ENCODE measurements around the gene SIAH3.

The SIAH3 gene

DNA sequence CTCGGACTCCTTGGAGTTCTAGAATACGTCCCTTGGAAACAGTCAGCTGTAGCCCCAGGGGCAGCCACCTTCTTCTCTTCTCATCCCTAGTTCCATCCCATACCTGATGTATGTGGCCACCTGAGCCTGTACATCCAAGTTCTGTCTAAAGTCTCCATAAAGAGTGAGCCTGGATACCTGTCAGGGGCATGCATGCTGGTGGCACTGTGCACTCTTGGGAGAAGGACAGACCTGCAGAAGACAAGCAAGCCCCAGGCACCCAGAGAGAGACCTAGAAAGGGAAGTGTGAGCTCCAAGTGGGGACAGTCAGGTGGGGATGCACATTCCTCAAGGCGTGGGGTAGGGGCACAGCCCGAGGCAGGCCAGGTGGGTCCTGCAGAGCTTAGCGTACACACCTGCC, 21.4 kb downstream of the SIAH3 start:
- Histone ChIP-seq H3K4me1 (no peaks in the 10 kb centered on the region), H3K27me3 (no peaks in the 10 kb centered on the region), H3K36me3 (no peaks in the 10 kb centered on the region), H3K4me3 (ENCODE audit: low read depth, low read length) (no peak overlapping the region), H3K9me3 (no peaks in the 10 kb centered on the region)
- TF ChIP-seq, protein P1, sequence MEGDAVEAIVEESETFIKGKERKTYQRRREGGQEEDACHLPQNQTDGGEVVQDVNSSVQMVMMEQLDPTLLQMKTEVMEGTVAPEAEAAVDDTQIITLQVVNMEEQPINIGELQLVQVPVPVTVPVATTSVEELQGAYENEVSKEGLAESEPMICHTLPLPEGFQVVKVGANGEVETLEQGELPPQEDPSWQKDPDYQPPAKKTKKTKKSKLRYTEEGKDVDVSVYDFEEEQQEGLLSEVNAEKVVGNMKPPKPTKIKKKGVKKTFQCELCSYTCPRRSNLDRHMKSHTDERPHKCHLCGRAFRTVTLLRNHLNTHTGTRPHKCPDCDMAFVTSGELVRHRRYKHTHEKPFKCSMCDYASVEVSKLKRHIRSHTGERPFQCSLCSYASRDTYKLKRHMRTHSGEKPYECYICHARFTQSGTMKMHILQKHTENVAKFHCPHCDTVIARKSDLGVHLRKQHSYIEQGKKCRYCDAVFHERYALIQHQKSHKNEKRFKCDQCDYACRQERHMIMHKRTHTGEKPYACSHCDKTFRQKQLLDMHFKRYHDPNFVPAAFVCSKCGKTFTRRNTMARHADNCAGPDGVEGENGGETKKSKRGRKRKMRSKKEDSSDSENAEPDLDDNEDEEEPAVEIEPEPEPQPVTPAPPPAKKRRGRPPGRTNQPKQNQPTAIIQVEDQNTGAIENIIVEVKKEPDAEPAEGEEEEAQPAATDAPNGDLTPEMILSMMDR (IDR thresholded peaks at IDR 0.05; ENCODE audit: low read depth, low read length) = no peak
- no peak for DNase-seq

GRCh38 chr13:45828256-45828968, 23.1 kb downstream of the SIAH3 start:
- Histone ChIP-seq H3K27me3 (no peaks in the 10 kb centered on the region), H3K9me3 (no peaks in the 10 kb centered on the region), H3K4me1 (no peaks in the 10 kb centered on the region), H3K4me3 (ENCODE audit: low read depth, low read length) (no peak overlapping the region), H3K36me3 (no peaks in the 10 kb centered on the region)
- TF ChIP-seq, protein P1 (IDR thresholded peaks at IDR 0.05; ENCODE audit: low read depth, low read length) = no peak
- no peak for DNase-seq

- Histone ChIP-seq H3K4me1 (no peaks in the 10 kb centered on the region), H3K4me3 (ENCODE audit: low read depth, low read length) (no peak overlapping the region), H3K36me3 (no peaks in the 10 kb centered on the region), H3K27me3 (no peaks in the 10 kb centered on the region), H3K9me3 (no peaks in the 10 kb centered on the region)
- no peak for DNase-seq
- TF ChIP-seq, protein P1 (IDR thresholded peaks at IDR 0.05; ENCODE audit: low read depth, low read length) = no peak
Observed at GRCh38 chr13:45827318-45827717, 24.2 kb downstream of the SIAH3 start.

GRCh38 chr13:45826731-45827130, 24.8 kb downstream of the SIAH3 start:
- DNase-seq = no peak
- Histone ChIP-seq H3K4me3 (ENCODE audit: low read depth, low read length) (no peak overlapping the region), H3K36me3 (no peaks in the 10 kb centered on the region), H3K27me3 (no peaks in the 10 kb centered on the region), H3K4me1 (no peaks in the 10 kb centered on the region), H3K9me3 (no peaks in the 10 kb centered on the region)
- TF ChIP-seq, protein P1 (IDR thresholded peaks at IDR 0.05; ENCODE audit: low read depth, low read length) = no peak

DNA sequence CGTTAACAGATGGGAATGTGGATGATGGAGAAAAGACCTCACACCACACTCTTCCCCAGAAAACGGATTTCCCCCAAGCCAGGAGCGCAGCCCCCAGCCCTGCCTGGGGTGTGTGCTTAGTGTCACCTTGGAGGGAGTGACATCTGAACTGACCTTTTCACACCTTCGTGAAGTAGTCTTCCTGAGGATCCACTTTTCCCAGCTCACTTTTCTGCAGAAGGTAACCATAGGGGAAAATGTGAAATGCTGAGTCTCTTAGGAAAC, 26.2 kb downstream of the SIAH3 start:
- Histone ChIP-seq H3K36me3 (no peaks in the 10 kb centered on the region), H3K4me3 (ENCODE audit: low read depth, low read length) (no peak overlapping the region), H3K4me1 (no peaks in the 10 kb centered on the region), H3K27me3 (no peaks in the 10 kb centered on the region), H3K9me3 (no peaks in the 10 kb centered on the region)
- TF ChIP-seq, protein P1 (IDR thresholded peaks at IDR 0.05; ENCODE audit: low read depth, low read length) = no peak
- DNase-seq = no peak

- H3K9me3 ChIP-seq = no peaks in the 10 kb centered on the region
- no peaks in the 10 kb centered on the region for H3K36me3 ChIP-seq
- TF ChIP-seq, protein P1 (IDR thresholded peaks at IDR 0.05; ENCODE audit: low read depth, low read length) = no peak
- no peaks in the 10 kb centered on the region for H3K4me1 ChIP-seq
- no peaks in the 10 kb centered on the region for H3K27me3 ChIP-seq
- no peak overlapping the region for H3K4me3 ChIP-seq (ENCODE audit: low read depth, low read length)
- no peak for DNase-seq
Observed at GRCh38 chr13:45823583-45823982, 28.0 kb downstream of the SIAH3 start.

Measured in BE2C (cell line).